H1 (cell line): Measurements from ENCODE around the gene PSMB11.
A peak's percentile ranks its signal among the peaks of the same experiment; 100 is the strongest.

Source experiments
- CTCF ChIP-seq, 3 experiments: IDR thresholded peaks; 1 replicate in 2 of 3; 2 replicates in 1 of 3; pipeline versions ENCODE4 v1.5.1 to v1.6.1; 2011; ENCODE audit warnings: low read length in 3 of 3, mild to moderate bottlenecking in 3 of 3, inconsistent platforms in 2 of 3, low read depth in 1 of 3, moderate library complexity in 1 of 3; ENCODE audit not compliant: insufficient read depth in 1 of 3; ENCODE audit errors: control extremely low read depth in 1 of 3
- EZH2 ChIP-seq: fragments of 200-600 bp; sonication (generic); IDR thresholded peaks from 2 replicates; pipeline ENCODE4 v1.7.1; 2012; ENCODE audit warnings: low read depth, mild to moderate bottlenecking, moderate library complexity, low read length, inconsistent platforms; ENCODE audit not compliant: severe bottlenecking
- GABPA ChIP-seq: IDR thresholded peaks from 2 replicates; pipeline ENCODE4 v1.6.1; 2011; ENCODE audit warnings: mild to moderate bottlenecking, low read length, moderate library complexity, borderline replicate concordance; ENCODE audit not compliant: insufficient read depth
- MAFK ChIP-seq: IDR thresholded peaks from 2 replicates; pipeline ENCODE4 v1.6.1; 2012; ENCODE audit warnings: low read depth, mild to moderate bottlenecking, improper control_type of control experiment, low read length
- MAX ChIP-seq: IDR thresholded peaks from 2 replicates; pipeline ENCODE4 v1.6.1; 2012; ENCODE audit warnings: inconsistent platforms
- RAD21 ChIP-seq, 2 experiments: IDR thresholded peaks in 1 of 2; conservative IDR thresholded peaks in 1 of 2; 2 replicates each; pipeline ENCODE4 v1.6.1; 2011; ENCODE audit warnings: low read depth in 2 of 2, low read length in 2 of 2, improper control_type of control experiment in 1 of 2, inconsistent platforms in 1 of 2, mild to moderate bottlenecking in 1 of 2, moderate library complexity in 1 of 2
- TAF1 ChIP-seq: IDR thresholded peaks from 2 replicates; pipeline ENCODE4 v1.6.1; 2011; ENCODE audit warnings: mild to moderate bottlenecking, low read depth, low read length

GRCh38 chr14:23071244-23071920 is 29.4 kb downstream of the PSMB11 start:
- TF ChIP-seq TAF1 (peak; percentile 94), CTCF (IDR thresholded peaks at IDR 0.05; ENCODE audit: control extremely low read depth in 1 of 3, insufficient read depth in 1 of 3, low read depth in 1 of 3, low read length in 3 of 3) (no peak), RAD21 (IDR thresholded peaks at IDR 0.05 in 1 of 2, conservative IDR thresholded peaks at IDR 0.05 in 1 of 2; ENCODE audit: low read depth in 2 of 2, low read length in 2 of 2) (no peak), GABPA (no peak), EZH2 (no peak), MAX (peak; percentile 63), MAFK (no peak)
